SH-SY5Y (cell line): ENCODE measurements around the gene RAI1.

ENCODE experiments used
- GATA2 ChIP-seq: IDR thresholded peaks from 2 replicates; pipeline ENCODE4 v1.6.1; 2011; ENCODE audit warnings: mild to moderate bottlenecking, low read depth, low read length
- GATA3 ChIP-seq: IDR thresholded peaks from 2 replicates; pipeline ENCODE4 v1.6.1; 2011; ENCODE audit warnings: low read depth, mild to moderate bottlenecking, low read length, moderate library complexity

DNA sequence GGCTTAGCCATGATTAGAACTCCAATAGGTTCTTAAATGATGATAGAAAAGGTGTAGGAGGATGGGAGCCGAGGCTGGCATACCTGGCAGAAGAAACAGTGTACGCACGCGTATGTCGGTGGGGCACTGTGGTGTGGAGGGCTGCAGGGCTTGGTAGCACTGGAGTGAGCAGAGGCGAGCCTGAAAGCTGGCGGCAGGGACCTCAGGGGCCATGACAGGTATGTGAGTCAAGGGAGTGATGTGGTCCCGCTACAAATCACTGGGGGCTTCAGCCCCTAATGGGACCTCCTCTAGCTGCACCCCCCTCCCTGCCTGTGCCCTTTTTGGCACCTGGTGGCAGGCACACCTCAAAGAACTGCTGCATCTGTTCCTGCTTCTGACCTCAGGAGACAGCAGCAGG is 67.3 kb downstream of the RAI1 start:
- TF ChIP-seq GATA2 (no peak), GATA3 (no peak)
